Esophagus muscularis mucosa (tissue), 4 donors: ENCODE data around the gene FAP. TPM values are rescaled to one million over a fixed set of nuclear protein-coding genes. Genes with fewer than 3 reads are reported as not detected.

Source experiments
- DNase-seq: peaks from one replicate; pipeline ENCODE4 v3.0.0-alpha.2; 2017; ENCODE audit errors: extremely low spot score
- H3K27ac ChIP-seq, 4 donors: fragments of 200-600 bp; sonication (generic); replicated peaks in 1 of 4; 1 replicate in 3 of 4; 2 replicates in 1 of 4; pipeline ENCODE4 v1.5.1; 2016 to 2019; ENCODE audit warnings: mild to moderate bottlenecking in 1 of 4
- H3K27me3 ChIP-seq, 4 donors: fragments of 200-600 bp; sonication (generic); one replicate each; pipeline versions ENCODE4 v1.5.1 to v1.6.0; 2016 to 2019
- H3K36me3 ChIP-seq, 4 donors: fragments of 200-600 bp; sonication (generic); one replicate each; pipeline ENCODE4 v1.5.1; 2016 to 2019
- H3K4me1 ChIP-seq, 4 donors: fragments of 200-600 bp; sonication (generic); one replicate each; pipeline ENCODE4 v1.5.1; 2016 to 2019
- H3K4me3 ChIP-seq, 4 donors: fragments of 200-600 bp; sonication (generic); 1 replicate in 2 of 4; 2 replicates in 2 of 4; pipeline ENCODE4 v1.5.1; 2016 to 2019; ENCODE audit warnings: mild to moderate bottlenecking in 4 of 4, moderate library complexity in 1 of 4
- H3K9me3 ChIP-seq, 4 donors: fragments of 200-600 bp; sonication (generic); 1 replicate in 3 of 4; 2 replicates in 1 of 4; pipeline ENCODE4 v1.5.1; 2016 to 2019
- EP300 ChIP-seq: sonication (generic); formaldehyde crosslinking; IDR thresholded peaks from one replicate; pipeline ENCODE4 v1.6.1; 2017; ENCODE audit warnings: antibody characterized with exemption
- POLR2A ChIP-seq: fragments of 450-650 bp; IDR thresholded peaks from one replicate; pipeline ENCODE4 v1.6.1; 2017; ENCODE audit warnings: antibody characterized with exemption, moderate library complexity, mild to moderate bottlenecking, low read depth
- POLR2AphosphoS5 ChIP-seq, 2 donors: sonication (generic); formaldehyde crosslinking; IDR thresholded peaks; one replicate each; pipeline ENCODE4 v1.6.1; 2017; ENCODE audit warnings: antibody characterized with exemption in 2 of 2
- WGBS: methylation state at CpG from one replicate; pipeline ENCODE4 v1.1.5; 2018; 5-methylcytosine and 5-hydroxymethylcytosine counted together
- intact Hi-C: fragments of 100-400 bp; cut with DNase I; formaldehyde crosslinking; loops from one replicate; pipeline ENCODE4 v1.15.1; 2023
- total RNA-seq, 4 donors: library from RNA; depleted of rRNA; stranded (reverse); fragments of >200 nt; gene quantifications; one replicate each; pipeline versions ENCODE4 v1.1.0 to v1.2.1, GENCODE V29; 2016
- TF ChIP-seq, protein P1 (sequence below), 3 experiments: fragments of 200-600 bp in 2 of 3; fragments of 450-650 bp in 1 of 3; sonication (generic) in 2 of 3; IDR thresholded peaks; one replicate each; pipeline ENCODE4 v1.5.1; 2017 to 2019; ENCODE audit warnings: antibody characterized with exemption in 3 of 3, mild to moderate bottlenecking in 2 of 3, moderate library complexity in 1 of 3

FAP gene
- total RNA-seq, 4 donors from 2014 or later, result 8.0 to 16.7 (median 13.1) TPM

DNA sequence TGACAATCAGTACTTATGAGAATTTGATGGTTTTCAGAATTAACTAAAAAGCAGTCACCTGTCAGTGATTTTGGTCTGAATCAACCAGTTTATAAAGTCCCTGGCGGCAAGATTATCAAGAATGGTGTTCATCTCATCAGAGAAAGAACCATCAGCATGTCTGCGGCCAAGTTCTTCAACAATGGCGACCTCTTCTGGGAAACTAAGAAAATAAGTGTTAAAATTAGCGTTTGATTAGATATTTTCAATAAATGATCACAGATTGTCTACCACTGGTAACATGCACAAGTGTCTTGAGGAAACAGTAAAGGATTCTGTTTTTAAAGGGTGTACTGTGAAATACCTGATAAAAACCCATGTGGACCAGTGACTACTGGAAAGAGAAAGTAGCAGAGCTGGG is 99.3 kb downstream of the FAP start:
- intact Hi-C loops, result no loop called here
- Histone ChIP-seq H3K4me3 (no peak overlapping the region), H3K4me1 (no peaks in the 10 kb centered on the region), H3K36me3 (no peaks in the 10 kb centered on the region), H3K9me3 (no peaks in the 10 kb centered on the region), H3K27me3 (no peaks in the 10 kb centered on the region), H3K27ac (no peak overlapping the region)
- TF ChIP-seq POLR2A (no peak), POLR2AphosphoS5 (IDR thresholded peaks at IDR 0.05) (no peak), EP300 (no peak)
- TF ChIP-seq, protein P1, sequence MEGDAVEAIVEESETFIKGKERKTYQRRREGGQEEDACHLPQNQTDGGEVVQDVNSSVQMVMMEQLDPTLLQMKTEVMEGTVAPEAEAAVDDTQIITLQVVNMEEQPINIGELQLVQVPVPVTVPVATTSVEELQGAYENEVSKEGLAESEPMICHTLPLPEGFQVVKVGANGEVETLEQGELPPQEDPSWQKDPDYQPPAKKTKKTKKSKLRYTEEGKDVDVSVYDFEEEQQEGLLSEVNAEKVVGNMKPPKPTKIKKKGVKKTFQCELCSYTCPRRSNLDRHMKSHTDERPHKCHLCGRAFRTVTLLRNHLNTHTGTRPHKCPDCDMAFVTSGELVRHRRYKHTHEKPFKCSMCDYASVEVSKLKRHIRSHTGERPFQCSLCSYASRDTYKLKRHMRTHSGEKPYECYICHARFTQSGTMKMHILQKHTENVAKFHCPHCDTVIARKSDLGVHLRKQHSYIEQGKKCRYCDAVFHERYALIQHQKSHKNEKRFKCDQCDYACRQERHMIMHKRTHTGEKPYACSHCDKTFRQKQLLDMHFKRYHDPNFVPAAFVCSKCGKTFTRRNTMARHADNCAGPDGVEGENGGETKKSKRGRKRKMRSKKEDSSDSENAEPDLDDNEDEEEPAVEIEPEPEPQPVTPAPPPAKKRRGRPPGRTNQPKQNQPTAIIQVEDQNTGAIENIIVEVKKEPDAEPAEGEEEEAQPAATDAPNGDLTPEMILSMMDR (IDR thresholded peaks at IDR 0.05), result no peak
- 91% methylated on average over 4 of the region's 4 CpGs for WGBS
- no peak for DNase-seq

DNA sequence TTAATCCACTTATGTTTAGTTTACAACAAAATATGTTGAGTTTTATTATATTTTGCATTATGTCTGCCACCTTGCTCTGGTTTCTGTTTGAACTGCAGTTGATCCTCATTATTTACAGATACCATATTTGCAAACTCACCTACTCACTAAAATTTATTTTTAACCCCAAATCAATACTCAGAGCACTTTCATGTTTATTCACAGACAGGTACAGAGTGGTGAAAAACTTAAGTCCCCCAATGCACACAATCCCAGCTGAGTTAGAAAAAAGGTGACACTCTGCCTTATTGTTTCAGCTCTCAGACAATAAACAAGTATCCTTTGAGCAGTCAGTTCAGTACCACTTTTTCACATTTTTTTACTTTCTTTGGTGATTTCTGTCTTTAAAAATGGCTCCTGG is 104.9 kb downstream of the FAP start:
- H3K4me3 ChIP-seq, result no peak overlapping the region
- intact Hi-C loops, result no loop called here
- no peaks in the 10 kb centered on the region for H3K9me3 ChIP-seq
- H3K36me3 ChIP-seq, result no peaks in the 10 kb centered on the region
- H3K4me1 ChIP-seq, result no peaks in the 10 kb centered on the region
- H3K27me3 ChIP-seq, result no peaks in the 10 kb centered on the region
- no peak for DNase-seq
- H3K27ac ChIP-seq, result no peak overlapping the region
- TF ChIP-seq, protein P1 (IDR thresholded peaks at IDR 0.05), result no peak
- TF ChIP-seq EP300 (no peak), POLR2A (no peak), POLR2AphosphoS5 (IDR thresholded peaks at IDR 0.05) (no peak)

DNA sequence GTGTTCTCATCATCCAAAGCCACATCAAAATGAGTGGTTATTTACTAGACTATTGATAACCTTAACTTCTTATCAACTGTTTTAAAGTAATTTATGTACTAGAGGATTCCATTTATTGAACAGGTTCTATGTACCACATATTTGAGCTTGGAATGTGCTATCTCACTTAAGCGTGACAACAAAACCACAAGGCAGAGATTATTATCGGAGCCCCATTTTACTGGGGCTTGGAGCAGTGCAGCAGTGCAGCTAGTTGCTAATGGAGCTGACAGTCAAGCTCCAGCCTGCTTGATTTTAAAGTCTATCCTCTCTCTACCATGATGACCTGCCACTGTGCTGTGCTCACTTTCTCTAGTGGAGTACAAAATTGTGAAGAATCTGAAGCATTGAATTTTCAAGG is 115.8 kb downstream of the FAP start:
- intact Hi-C loops, result loop anchor here (10.0 kb wide), 1 partner anchor 543 kb away; no protein-coding TSS in a partner anchor
- WGBS, result 89% methylated on average over 2 of the region's 2 CpGs
- TF ChIP-seq, protein P1 (IDR thresholded peaks at IDR 0.05), result no peak
- TF ChIP-seq POLR2A, result no peak
- TF ChIP-seq POLR2AphosphoS5 (IDR thresholded peaks at IDR 0.05), result no peak
- TF ChIP-seq EP300, result no peak
- Histone ChIP-seq H3K27ac (no peak overlapping the region), H3K4me3 (no peak overlapping the region), H3K9me3 (peaks cover 0 to 9% (median 0%) of the 10 kb centered on the region in 4 donors), H3K36me3 (no peaks in the 10 kb centered on the region), H3K4me1 (peaks cover 0 to 6% (median 2%) of the 10 kb centered on the region in 4 donors), H3K27me3 (no peaks in the 10 kb centered on the region)
- no peak for DNase-seq

DNA sequence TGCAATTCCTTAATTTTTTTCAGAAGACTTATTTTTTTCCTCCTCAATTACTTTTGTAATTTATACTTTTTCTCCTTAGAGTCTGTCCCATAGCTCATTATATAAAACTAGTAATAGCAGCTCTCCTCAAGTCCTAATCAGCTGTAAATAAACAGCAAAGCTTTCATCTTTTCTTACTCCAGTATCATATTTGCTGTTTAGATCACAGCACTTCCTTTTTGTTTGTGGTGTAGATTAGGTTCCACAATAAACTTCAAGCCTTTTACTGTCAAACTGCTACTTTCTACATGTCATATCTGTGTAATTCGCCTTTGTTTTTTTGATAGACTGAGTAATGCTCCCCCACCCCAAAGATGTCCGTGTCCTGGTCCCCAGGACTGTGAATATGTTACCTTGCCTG is 116.7 kb downstream of the FAP start:
- peaks cover 0 to 6% (median 2%) of the 10 kb centered on the region in 4 donors for H3K4me1 ChIP-seq
- intact Hi-C loops, result loop anchor here (10.0 kb wide), 1 partner anchor 542 kb away; no protein-coding TSS in a partner anchor
- no peak overlapping the region for H3K27ac ChIP-seq
- H3K4me3 ChIP-seq, result no peak overlapping the region
- H3K27me3 ChIP-seq, result no peaks in the 10 kb centered on the region
- no peak for DNase-seq
- H3K36me3 ChIP-seq, result no peaks in the 10 kb centered on the region
- TF ChIP-seq, protein P1 (IDR thresholded peaks at IDR 0.05), result no peak
- TF ChIP-seq EP300, result no peak
- 80% methylated on average over 2 of the region's 2 CpGs for WGBS
- H3K9me3 ChIP-seq, result peaks cover 0 to 9% (median 0%) of the 10 kb centered on the region in 4 donors

DNA sequence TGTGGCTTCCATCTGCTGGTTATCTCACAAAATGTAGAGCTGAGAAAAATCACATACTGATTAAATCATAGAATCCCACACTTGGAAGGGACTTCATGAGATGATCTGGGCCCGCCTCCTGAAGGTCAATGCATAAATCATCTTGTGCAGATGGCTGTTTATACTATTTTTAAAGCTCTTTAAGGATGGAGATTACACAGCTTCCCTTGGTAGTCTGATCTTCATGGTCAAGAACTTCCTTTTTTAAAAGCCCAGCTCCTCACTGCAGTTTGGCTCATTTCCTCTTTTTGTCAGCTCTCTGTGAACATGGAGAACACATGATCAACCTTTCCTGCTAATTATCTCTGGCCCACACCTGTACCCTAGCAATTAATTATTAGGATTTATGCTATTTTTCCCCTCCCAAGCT is 117.1 kb downstream of the FAP start:
- intact Hi-C loops, result loop anchor here (10.0 kb wide), 1 partner anchor 541 kb away; no protein-coding TSS in a partner anchor
- no peak overlapping the region for H3K27ac ChIP-seq
- WGBS, result 33% methylated on average over 1 of the region's 1 CpG

More for the DNA sequence above, 117.1 kb downstream of the FAP start:
- Histone ChIP-seq H3K27me3 (no peaks in the 10 kb centered on the region), H3K4me3 (no peak overlapping the region), H3K36me3 (no peaks in the 10 kb centered on the region), H3K4me1 (peaks cover 0 to 6% (median 2%) of the 10 kb centered on the region in 4 donors), H3K9me3 (peaks cover 0 to 7% (median 0%) of the 10 kb centered on the region in 4 donors)
- DNase-seq, result no peak
- TF ChIP-seq EP300, result no peak
- TF ChIP-seq POLR2A, result no peak
- TF ChIP-seq, protein P1 (IDR thresholded peaks at IDR 0.05), result no peak
- no peak for TF ChIP-seq POLR2AphosphoS5 (IDR thresholded peaks at IDR 0.05)
